K562 (cell line): ENCODE data around the gene PPIL6. TPM values are rescaled to one million over a fixed set of nuclear protein-coding genes. Genes with fewer than 3 reads are reported as not detected.

ENCODE experiments used
- ATAC-seq: fragments of 200-7000 bp; cut with Tn5 transposase; 3 replicates; pipeline ENCODE4 v1.9.1; 2020; ENCODE audit warnings: moderate library complexity
- BruUV-seq: library from RNA; stranded (reverse); fragments of 400-500 nt; replicated peaks from 2 replicates; lab custom pipeline; 2021; lab: Mats Ljungman, UMichigan
- CTCF ChIA-PET: fragments of 300-600 bp; formaldehyde crosslinking; extraction: SDS; loops from one replicate; lab custom pipeline; 2021; ENCODE audit warnings: low intra/inter-chr PET ratio; lab: Yijun Ruan, JAX
- POLR2A ChIA-PET: fragments of 300-600, 350-650 bp; sonication (Branson Sonifier 250); formaldehyde crosslinking; extraction: SDS; loops from one replicate; lab custom pipeline; 2021; ENCODE audit warnings: antibody characterized with exemption, inconsistent platforms; lab: Yijun Ruan, JAX
- DNase-seq, 4 experiments: peaks; one replicate each; pipeline versions ENCODE4 v3.0.0 to v3.0.0-alpha.2; 2011 to 2018; ENCODE audit warnings: low spot score in 3 of 4, mixed read lengths in 3 of 4; ENCODE audit errors: extremely low read depth in 1 of 4
- FAIRE-seq: peaks from 2 replicates; lab custom pipeline; 2011; peaks lifted over from hg19 to GRCh38; lab: Jason Lieb, UNC
- H2AFZ ChIP-seq: 2 replicates; pipeline ENCODE4 v1.6.0; 2011; ENCODE audit warnings: low read depth, low read length, control low read depth, inconsistent platforms
- H3K27ac ChIP-seq: fragments of 200-600 bp; 3 replicates; pipeline ENCODE4 v1.8.0; 2011; ENCODE audit warnings: low read depth, mild to moderate bottlenecking, control low read depth, inconsistent platforms, low read length, moderate library complexity, mixed read lengths; ENCODE audit errors: extremely low read depth
- H3K27me3 ChIP-seq, 2 experiments: fragments of 300-600 bp in 1 of 2; 2 replicates in 1 of 2; 3 replicates in 1 of 2; pipeline versions ENCODE4 v1.6.0 to v1.8.0; 2011; ENCODE audit warnings: inconsistent platforms in 2 of 2, low read length in 2 of 2, mild to moderate bottlenecking in 1 of 2, mixed read lengths in 1 of 2, moderate library complexity in 1 of 2; ENCODE audit not compliant: control insufficient read depth in 2 of 2, insufficient read depth in 2 of 2
- H3K36me3 ChIP-seq: fragments of 300-600 bp; 3 replicates; pipeline ENCODE4 v1.8.0; 2011; ENCODE audit warnings: mild to moderate bottlenecking, low read length, inconsistent platforms; ENCODE audit not compliant: control insufficient read depth, insufficient read depth
- H3K4me1 ChIP-seq, 2 experiments: fragments of 200-600 bp in 1 of 2; replicated peaks in 1 of 2; 2 replicates in 1 of 2; 3 replicates in 1 of 2; pipeline versions ENCODE4 v1.5.1 to v1.8.0; 2011; ENCODE audit warnings: inconsistent platforms in 2 of 2, low read length in 2 of 2, mild to moderate bottlenecking in 1 of 2, mixed read lengths in 1 of 2, moderate library complexity in 1 of 2; ENCODE audit not compliant: control insufficient read depth in 2 of 2, insufficient read depth in 2 of 2
- H3K4me2 ChIP-seq: 2 replicates; pipeline ENCODE4 v1.6.1; 2011; ENCODE audit warnings: low read length, control low read depth, inconsistent platforms, mixed read lengths; ENCODE audit not compliant: insufficient read depth
- H3K4me3 ChIP-seq: fragments of 200-600 bp; sonication (generic), shearing (Covaris generic); 2 replicates; pipeline ENCODE4 v1.5.1; 2016; ENCODE audit warnings: control low read depth, inconsistent platforms
- H3K79me2 ChIP-seq: fragments of 200-600 bp; 3 replicates; pipeline ENCODE4 v1.8.0; 2011; ENCODE audit warnings: low read length, inconsistent platforms; ENCODE audit not compliant: control insufficient read depth, insufficient read depth
- H3K9ac ChIP-seq, 2 experiments: 2 replicates each; pipeline versions ENCODE4 v1.6.0 to v1.6.1; 2011; ENCODE audit warnings: low read depth in 2 of 2, low read length in 2 of 2, control low read depth in 1 of 2, inconsistent platforms in 1 of 2, mild to moderate bottlenecking in 1 of 2, mixed read lengths in 1 of 2; ENCODE audit not compliant: insufficient read depth in 1 of 2
- H3K9me1 ChIP-seq: one replicate; pipeline ENCODE4 v1.6.0; 2011; ENCODE audit warnings: inconsistent platforms, mild to moderate bottlenecking, low read length, moderate library complexity; ENCODE audit not compliant: control insufficient read depth, insufficient read depth
- H3K9me3 ChIP-seq: replicated peaks from 2 replicates; pipeline ENCODE4 v1.5.1; 2011; ENCODE audit warnings: low read depth, low read length, inconsistent platforms; ENCODE audit not compliant: control insufficient read depth, insufficient read depth
- H4K20me1 ChIP-seq: replicated peaks from 2 replicates; pipeline ENCODE4 v1.6.1; 2011; ENCODE audit warnings: low read length, inconsistent platforms, mixed read lengths; ENCODE audit not compliant: control insufficient read depth, insufficient read depth
- C11orf30 ChIP-seq: fragments of 450-650 bp; IDR thresholded peaks from 2 replicates; pipeline ENCODE4 v1.6.1; 2016; ENCODE audit warnings: low read depth, mild to moderate bottlenecking
- CTCFL ChIP-seq: IDR thresholded peaks from 2 replicates; pipeline ENCODE4 v1.6.1; 2011; ENCODE audit warnings: borderline replicate concordance, low read depth, mild to moderate bottlenecking, moderate library complexity, low read length; ENCODE audit not compliant: insufficient read depth, poor library complexity, severe bottlenecking
- ETS2 ChIP-seq: IDR thresholded peaks from 2 replicates; pipeline ENCODE4 v1.6.1; 2016; ENCODE audit warnings: borderline replicate concordance, missing genetic modification characterization, mild to moderate bottlenecking, moderate library complexity, missing compliant biosample characterization; ENCODE audit not compliant: poor library complexity, severe bottlenecking
- JUND ChIP-seq, 2 experiments: IDR thresholded peaks; 2 replicates in 1 of 2; 3 replicates in 1 of 2; pipeline ENCODE4 v1.6.1; 2011; ENCODE audit warnings: borderline replicate concordance in 2 of 2, low read depth in 2 of 2, low read length in 2 of 2, improper control_type of control experiment in 1 of 2, missing biosample characterization in 1 of 2, missing genetic modification characterization in 1 of 2, missing genetic modification reagents in 1 of 2
- KLF1 ChIP-seq: fragments of 450-650 bp; IDR thresholded peaks from 2 replicates; pipeline ENCODE4 v1.6.1; 2016; ENCODE audit warnings: missing genetic modification characterization, missing compliant biosample characterization
- MAFF ChIP-seq: IDR thresholded peaks from 2 replicates; pipeline ENCODE4 v1.6.1; 2012; ENCODE audit warnings: low read length, improper control_type of control experiment
- SRSF3 ChIP-seq: fragments of 200-400 bp; formaldehyde crosslinking; IDR thresholded peaks from 2 replicates; pipeline ENCODE4 v1.6.1; 2016; ENCODE audit warnings: mild to moderate bottlenecking, low read length, moderate library complexity; ENCODE audit not compliant: insufficient read depth
- SUPT5H ChIP-seq: fragments of 450-650 bp; IDR thresholded peaks from 2 replicates; pipeline ENCODE4 v1.6.1; 2016
- ZBTB43 ChIP-seq: sonication (generic); formaldehyde crosslinking; IDR thresholded peaks from 2 replicates; pipeline ENCODE4 v1.8.0; 2023; ENCODE audit warnings: mild to moderate bottlenecking, missing genetic modification reagents
- ZNF318 ChIP-seq, 2 experiments: fragments of 450-650 bp; IDR thresholded peaks; 2 replicates each; pipeline ENCODE4 v1.6.1; 2016; ENCODE audit warnings: mild to moderate bottlenecking in 2 of 2, borderline replicate concordance in 1 of 2, low read depth in 1 of 2, moderate library complexity in 1 of 2
- WGBS: fragments of 100-300 bp; shearing (Covaris generic); methylation state at CpG from one replicate; pipeline ENCODE4 v1.1.6; 2016; ENCODE audit warnings: low coverage, mixed read lengths; ENCODE audit not compliant: insufficient coverage; ENCODE audit errors: missing lambda C conversion rate; 5-methylcytosine and 5-hydroxymethylcytosine counted together
- in situ Hi-C: fragments of 300-500 bp; cut with MboI; formaldehyde crosslinking; loops from 4 replicates; pipeline ENCODE4 v1.15.0; 2018; ENCODE audit warnings: inconsistent platforms, mixed read lengths
- intact Hi-C: fragments of 100-400 bp; cut with micrococcal nuclease; formaldehyde crosslinking; loops from 2 replicates; pipeline ENCODE4 v1.14.2; 2022
- polyA plus RNA-seq, 8 experiments: library from polyadenylated mRNA; depleted of rRNA in 4 of 8; stranded (reverse) in 5 of 8; unstranded in 3 of 8; fragments of >200 nt; fragmentation: Nextera tagmentation in 2 of 8; fragmentation: Illumina TruSeq in 1 of 8; extraction: Ambion mirVana in 2 of 8; extraction: Trizol in 1 of 8; gene quantifications; 2 replicates each; pipeline versions ENCODE4 v1.2.1 to v1.2.3, GENCODE V29; 2011 to 2014; ENCODE audit warnings: inconsistent platforms in 1 of 8, missing spikeins in 1 of 8
- total RNA-seq, 7 experiments: library from RNA; depleted of rRNA in 6 of 7; stranded (reverse); fragments of >200 nt in 6 of 7; fragmentation: Illumina TruSeq in 2 of 7; extraction: Trizol in 2 of 7; gene quantifications; 2 replicates each; pipeline versions ENCODE4 v1.2.1 to v1.2.3, GENCODE V29; 2011 to 2021; ENCODE audit warnings: low replicate concordance in 1 of 7

The PPIL6 gene
- total and polyA plus RNA-seq, 9 of the 15 experiments (the other 6 are each of a cell fraction or from before 2014, with no cell fraction given), result 0.03 to 0.98 (median 0.41) TPM; not detected in 1

- no peak for DNase-seq
- 85% methylated on average over 7 of the region's 7 CpGs for WGBS
- Histone ChIP-seq H3K36me3 (peaks cover 93% of the 10 kb centered on the region), H3K79me2 (peaks cover 5% of the 10 kb centered on the region; the same call in 1 of the 3 replicates), H3K4me1 (no peaks in the 10 kb centered on the region), H3K4me3 (no peak overlapping the region), H2AFZ (no peak overlapping the region), H3K9me1 (no peaks in the 10 kb centered on the region), H4K20me1 (no peaks in the 10 kb centered on the region), H3K4me2 (no peak overlapping the region), H3K9ac (peak overlapping the region in 1 of 2 experiments; percentile 36; a peak in 1 of 4 replicates), H3K27ac (no peak overlapping the region), H3K27me3 (no peaks in the 10 kb centered on the region), H3K9me3 (no peaks in the 10 kb centered on the region)
- in situ Hi-C loops, result no loop called here
- intact Hi-C loops, result no loop called here
- ATAC-seq, result no peak
- no peak for FAIRE-seq
- BruUV-seq, result no TSS peak
- POLR2A ChIA-PET, result interaction anchor here (2.0 kb wide), 1 partner anchor 9 kb away, joined by 4 read pairs; the partner anchor contains the start of gene MICAL1
- CTCF ChIA-PET, result no interaction called here
- TF ChIP-seq JUND (IDR thresholded peaks at IDR 0.05; ENCODE audit: borderline replicate concordance, low read depth, low read length), result no peak
- no peak for TF ChIP-seq JUND (tag; IDR thresholded peaks at IDR 0.05; ENCODE audit: borderline replicate concordance, low read depth, low read length)
- TF ChIP-seq ETS2 (tag), result no peak
- TF ChIP-seq ZBTB43 (CRISPR knock-in tag), result no peak
- TF ChIP-seq KLF1 (tag), result no peak
- no peak for TF ChIP-seq ZNF318 (IDR thresholded peaks at IDR 0.05; ENCODE audit: borderline replicate concordance in 1 of 2, low read depth in 1 of 2)
- no peak for TF ChIP-seq MAFF
- TF ChIP-seq SRSF3, result no peak
- no peak for TF ChIP-seq CTCFL
- TF ChIP-seq C11orf30, result no peak
- no peak for TF ChIP-seq SUPT5H
These were observed 25.3 kb upstream of the PPIL6 start for GRCh38 chr6:109465772-109466171.
